GM23338 (cell line): ENCODE results near the gene PRPF40B. TPM values are rescaled to one million over a fixed set of nuclear protein-coding genes. Genes with fewer than 3 reads are reported as not detected.

Source experiments
- ATAC-seq: fragments of 200-7000 bp; cut with Tn5 transposase; 3 replicates; pipeline ENCODE4 v1.9.1; 2020
- DNase-seq: peaks from one replicate; pipeline ENCODE4 v3.0.0-alpha.2; 2015; ENCODE audit warnings: low spot score
- H2AFZ ChIP-seq: fragments of 200-600 bp; sonication (generic); 2 replicates; pipeline ENCODE4 v1.8.0; 2016; ENCODE audit warnings: antibody characterized with exemption, mild to moderate bottlenecking, moderate library complexity
- H3F3A ChIP-seq: fragments of 200-600 bp; sonication (generic); replicated peaks from 2 replicates; pipeline ENCODE4 v1.8.0; 2017; ENCODE audit warnings: antibody characterized with exemption, mixed run types, low read depth
- H3K27ac ChIP-seq: fragments of 200-600 bp; sonication (generic); 2 replicates; pipeline ENCODE4 v1.6.1; 2016; ENCODE audit warnings: low read depth
- H3K27me3 ChIP-seq: fragments of 200-600 bp; sonication (generic); 2 replicates; pipeline ENCODE4 v1.8.0; 2016; ENCODE audit warnings: mild to moderate bottlenecking, mixed run types, moderate library complexity; ENCODE audit not compliant: insufficient read depth
- H3K36me3 ChIP-seq: fragments of 200-600 bp; sonication (generic); 2 replicates; pipeline ENCODE4 v1.8.0; 2016; ENCODE audit warnings: mild to moderate bottlenecking; ENCODE audit not compliant: insufficient read depth
- H3K4me1 ChIP-seq: fragments of 200-600 bp; sonication (generic); 2 replicates; pipeline ENCODE4 v1.8.0; 2016; ENCODE audit warnings: mild to moderate bottlenecking, moderate library complexity; ENCODE audit not compliant: insufficient read depth
- H3K4me2 ChIP-seq: fragments of 200-600 bp; sonication (generic); 2 replicates; pipeline ENCODE4 v1.7.1; 2017; ENCODE audit warnings: mixed run types
- H3K4me3 ChIP-seq: fragments of 200-600 bp; sonication (generic); 2 replicates; pipeline ENCODE4 v1.6.1; 2016; ENCODE audit warnings: mixed run types
- H3K79me2 ChIP-seq: fragments of 200-600 bp; sonication (generic); replicated peaks from 2 replicates; pipeline ENCODE4 v1.8.0; 2017; ENCODE audit warnings: mild to moderate bottlenecking; ENCODE audit not compliant: insufficient read depth
- H3K9me2 ChIP-seq: fragments of 200-600 bp; sonication (generic); 2 replicates; pipeline ENCODE4 v1.8.0; 2017; ENCODE audit not compliant: insufficient read depth
- H4K20me1 ChIP-seq: fragments of 200-600 bp; sonication (generic); replicated peaks from 2 replicates; pipeline ENCODE4 v1.8.0; 2017; ENCODE audit warnings: mild to moderate bottlenecking; ENCODE audit not compliant: insufficient read depth
- H3K27ac Mint-ChIP-seq: 2 replicates; pipeline ENCODE4 v1.8.0; 2020; ENCODE audit warnings: inconsistent platforms, mild to moderate bottlenecking, moderate library complexity, mixed read lengths
- H3K27me3 Mint-ChIP-seq: 3 replicates; pipeline ENCODE4 v1.8.0; 2022; ENCODE audit warnings: low read depth, mild to moderate bottlenecking, moderate library complexity, mixed read lengths, inconsistent platforms; ENCODE audit not compliant: insufficient read depth, poor library complexity
- H3K36me3 Mint-ChIP-seq: 3 replicates; pipeline ENCODE4 v1.8.0; 2021; ENCODE audit warnings: low read depth, mild to moderate bottlenecking, inconsistent platforms, moderate library complexity, mixed read lengths
- H3K4me1 Mint-ChIP-seq: 3 replicates; pipeline ENCODE4 v1.8.0; 2020; ENCODE audit warnings: mild to moderate bottlenecking, inconsistent platforms, mixed read lengths
- H3K4me3 Mint-ChIP-seq: 3 replicates; pipeline ENCODE4 v1.8.0; 2021; ENCODE audit warnings: moderate library complexity, mild to moderate bottlenecking, inconsistent platforms, mixed read lengths
- H3K9me3 Mint-ChIP-seq: 3 replicates; pipeline ENCODE4 v1.8.0; 2020; ENCODE audit warnings: moderate library complexity, mild to moderate bottlenecking, inconsistent platforms, mixed read lengths
- CREB1 ChIP-seq: fragments of 250-450 bp; sonication (Bioruptor Pico); IDR thresholded peaks from 2 replicates; pipeline ENCODE4 v1.5.0; 2020; ENCODE audit warnings: low read depth, mild to moderate bottlenecking, moderate library complexity
- CTCF ChIP-seq, 2 experiments: fragments of 200-600 bp in 1 of 2; sonication (generic) in 1 of 2; conservative IDR thresholded peaks; 2 replicates each; pipeline versions ENCODE4 v1.5.1 to v1.6.1; 2016 to 2017; ENCODE audit warnings: antibody characterized with exemption in 2 of 2, low read depth in 2 of 2, mild to moderate bottlenecking in 2 of 2, moderate library complexity in 1 of 2
- EZH2 ChIP-seq: fragments of 200-600 bp; sonication (generic); IDR thresholded peaks from one replicate; pipeline ENCODE4 v1.8.0; 2017; ENCODE audit warnings: antibody characterized with exemption, mild to moderate bottlenecking, low read depth; ENCODE audit not compliant: unreplicated experiment
- NANOG ChIP-seq: IDR thresholded peaks from 2 replicates; pipeline ENCODE4 v1.6.1; 2016; ENCODE audit warnings: antibody characterized with exemption, borderline replicate concordance
- POLR2AphosphoS5 ChIP-seq: IDR thresholded peaks from 2 replicates; pipeline ENCODE4 v1.6.1; 2016; ENCODE audit warnings: antibody characterized with exemption, low read depth
- REST ChIP-seq: IDR thresholded peaks from one replicate; pipeline ENCODE4 v1.6.1; 2018; ENCODE audit warnings: antibody characterized with exemption; ENCODE audit not compliant: unreplicated experiment
- ZNF114 ChIP-seq: fragments of 250-450 bp; sonication (Bioruptor Pico); IDR thresholded peaks from 2 replicates; pipeline ENCODE4 v1.5.0; 2020; ENCODE audit warnings: mild to moderate bottlenecking, moderate library complexity
- ZNF331 ChIP-seq: fragments of 250-450 bp; sonication (Bioruptor Pico); IDR thresholded peaks from 2 replicates; pipeline ENCODE4 v1.5.0; 2020; ENCODE audit warnings: low read depth, mild to moderate bottlenecking, moderate library complexity
- polyA plus RNA-seq: library from polyadenylated mRNA; unstranded; fragments of >200 nt; fragmentation: Nextera tagmentation; extraction: Ambion mirVana; gene quantifications from 2 replicates; pipeline ENCODE4 v1.2.1, GENCODE V29; 2016
- total RNA-seq: library from RNA; depleted of rRNA; stranded (reverse); fragments of >200 nt; shearing (Covaris generic); gene quantifications from 2 replicates; pipeline ENCODE4 v1.2.3, GENCODE V29; 2014
- TF ChIP-seq, protein P1 (sequence below): IDR thresholded peaks from 2 replicates; pipeline ENCODE4 v1.6.1; 2016; ENCODE audit warnings: antibody characterized with exemption

PRPF40B gene
- total and polyA plus RNA-seq, 2 experiments from 2014 or later, result 17.9 to 19.0 TPM

GRCh38 chr12:49652921-49653520, 29.7 kb downstream of the PRPF40B start:
- H3K27ac Mint-ChIP-seq, result no peak overlapping the region
- H3K36me3 Mint-ChIP-seq, result peaks cover 69% of the 10 kb centered on the region
- no peaks in the 10 kb centered on the region for H3K9me3 Mint-ChIP-seq
- ATAC-seq (no peak), DNase-seq (no peak)
- H2AFZ ChIP-seq, result no peak overlapping the region
- H3K9me2 ChIP-seq, result no peaks in the 10 kb centered on the region
- no peaks in the 10 kb centered on the region for H3F3A ChIP-seq
- H3K4me1 Mint-ChIP-seq, result peaks cover 7% of the 10 kb centered on the region
- H3K4me3 ChIP-seq, result no peak overlapping the region
- peaks cover 23% of the 10 kb centered on the region for H3K36me3 ChIP-seq
- no peaks in the 10 kb centered on the region for H3K79me2 ChIP-seq
- TF ChIP-seq EZH2, result no peak
- no peak for TF ChIP-seq NANOG
- TF ChIP-seq CREB1 (CRISPR knock-in tag), result no peak
- no peak for TF ChIP-seq ZNF114
- TF ChIP-seq REST, result no peak
- TF ChIP-seq CTCF (conservative IDR thresholded peaks at IDR 0.05; ENCODE audit: low read depth in 2 of 2), result no peak
- TF ChIP-seq, protein P1, sequence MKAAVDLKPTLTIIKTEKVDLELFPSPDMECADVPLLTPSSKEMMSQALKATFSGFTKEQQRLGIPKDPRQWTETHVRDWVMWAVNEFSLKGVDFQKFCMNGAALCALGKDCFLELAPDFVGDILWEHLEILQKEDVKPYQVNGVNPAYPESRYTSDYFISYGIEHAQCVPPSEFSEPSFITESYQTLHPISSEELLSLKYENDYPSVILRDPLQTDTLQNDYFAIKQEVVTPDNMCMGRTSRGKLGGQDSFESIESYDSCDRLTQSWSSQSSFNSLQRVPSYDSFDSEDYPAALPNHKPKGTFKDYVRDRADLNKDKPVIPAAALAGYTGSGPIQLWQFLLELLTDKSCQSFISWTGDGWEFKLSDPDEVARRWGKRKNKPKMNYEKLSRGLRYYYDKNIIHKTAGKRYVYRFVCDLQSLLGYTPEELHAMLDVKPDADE, result no peak
- no peak for TF ChIP-seq ZNF331 (CRISPR knock-in tag)
- peaks cover 7% of the 10 kb centered on the region for H3K27me3 Mint-ChIP-seq
- no peak overlapping the region for H3K27ac ChIP-seq
- peaks cover 7% of the 10 kb centered on the region; the same call in 1 of the 2 replicates for H4K20me1 ChIP-seq
- H3K4me3 Mint-ChIP-seq, result no peak overlapping the region
- no peak overlapping the region for H3K4me2 ChIP-seq
- no peaks in the 10 kb centered on the region for H3K27me3 ChIP-seq
- H3K4me1 ChIP-seq, result no peaks in the 10 kb centered on the region

- Histone ChIP-seq H3K9me2 (no peaks in the 10 kb centered on the region), H4K20me1 (peaks cover 7% of the 10 kb centered on the region), H3K79me2 (no peaks in the 10 kb centered on the region), H2AFZ (no peak overlapping the region), H3K4me2 (no peak overlapping the region), H3K4me1 (no peaks in the 10 kb centered on the region), H3K36me3 (peaks cover 23% of the 10 kb centered on the region), H3K27ac (no peak overlapping the region), H3F3A (no peaks in the 10 kb centered on the region), H3K4me3 (no peak overlapping the region), H3K27me3 (no peaks in the 10 kb centered on the region)
- Mint-ChIP-seq H3K4me3 (no peak overlapping the region), H3K27me3 (peaks cover 6% of the 10 kb centered on the region), H3K36me3 (peaks cover 58% of the 10 kb centered on the region), H3K4me1 (peaks cover 5% of the 10 kb centered on the region; the same call in 2 of the 3 replicates), H3K9me3 (no peaks in the 10 kb centered on the region), H3K27ac (no peak overlapping the region)
- DNase-seq, result no peak
- no peak for ATAC-seq
- TF ChIP-seq REST, result no peak
- no peak for TF ChIP-seq EZH2
- TF ChIP-seq POLR2AphosphoS5, result no peak
Measured at GRCh38 chr12:49654715-49655114, 31.4 kb downstream of the PRPF40B start.
